Upper lobe of left lung (tissue), 4 donors: ENCODE measurements around the gene MALRD1.

ENCODE experiments used
- CTCF ChIP-seq, 6 experiments: fragments of 450-650 bp in 4 of 6; fragments of 200-600 bp in 2 of 6; sonication (generic) in 2 of 6; IDR thresholded peaks; one replicate each; pipeline ENCODE4 v1.5.1; 2016 to 2019; ENCODE audit warnings: antibody characterized with exemption in 6 of 6
- EP300 ChIP-seq, 4 donors: sonication (generic); formaldehyde crosslinking; IDR thresholded peaks; one replicate each; pipeline ENCODE4 v1.5.1; 2017; ENCODE audit warnings: antibody characterized with exemption in 4 of 4, control low read depth in 2 of 4
- POLR2A ChIP-seq, 4 donors: fragments of 450-650 bp; IDR thresholded peaks; one replicate each; pipeline ENCODE4 v1.5.1; 2016 to 2017; ENCODE audit warnings: antibody characterized with exemption in 4 of 4, mild to moderate bottlenecking in 2 of 4
- POLR2AphosphoS5 ChIP-seq, 2 donors: sonication (generic); formaldehyde crosslinking; IDR thresholded peaks; one replicate each; pipeline ENCODE4 v1.5.1; 2017; ENCODE audit warnings: antibody characterized with exemption in 2 of 2

GRCh38 chr10:19749185-19749729, 700.7 kb downstream of the MALRD1 start:
- TF ChIP-seq POLR2AphosphoS5 (IDR thresholded peaks at IDR 0.05): no peak
- TF ChIP-seq CTCF (IDR thresholded peaks at IDR 0.05): no peak
- no peak for TF ChIP-seq EP300 (IDR thresholded peaks at IDR 0.05)
- no peak for TF ChIP-seq POLR2A (IDR thresholded peaks at IDR 0.05)
